ENCODE data around the gene EPC1.
"Not testable (repeated sequence)": the region's sequence is repeated elsewhere in the genome, so short reads cannot be mapped to it uniquely, and the experiment has no call there.

The EPC1 gene

GRCh38 chr10:32266979-32267378, 80.0 kb downstream of the EPC1 start:
- DNase-seq: no peak

DNA sequence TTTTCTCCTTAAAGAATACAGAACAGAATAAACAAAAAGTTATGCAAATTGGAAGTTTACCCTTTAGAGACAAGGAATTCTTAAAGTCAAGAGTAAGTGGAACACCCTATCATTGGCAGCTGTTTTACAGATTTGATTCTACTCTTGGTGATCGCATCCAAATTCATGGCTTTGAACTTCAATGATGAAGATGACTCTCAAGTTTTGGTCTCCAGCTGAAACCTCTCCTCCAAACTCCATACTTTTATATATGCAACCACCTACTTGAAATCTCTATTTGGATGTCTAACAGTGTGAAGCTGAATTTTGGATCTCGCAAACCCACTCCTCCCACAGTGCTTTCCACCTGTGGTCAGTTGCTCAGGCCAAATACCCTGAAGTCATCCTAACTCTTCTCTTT, 80.4 kb downstream of the EPC1 start:
- DNase-seq: no peak

GRCh38 chr10:32265756-32266155, 81.2 kb downstream of the EPC1 start:
- no peak for DNase-seq

DNA sequence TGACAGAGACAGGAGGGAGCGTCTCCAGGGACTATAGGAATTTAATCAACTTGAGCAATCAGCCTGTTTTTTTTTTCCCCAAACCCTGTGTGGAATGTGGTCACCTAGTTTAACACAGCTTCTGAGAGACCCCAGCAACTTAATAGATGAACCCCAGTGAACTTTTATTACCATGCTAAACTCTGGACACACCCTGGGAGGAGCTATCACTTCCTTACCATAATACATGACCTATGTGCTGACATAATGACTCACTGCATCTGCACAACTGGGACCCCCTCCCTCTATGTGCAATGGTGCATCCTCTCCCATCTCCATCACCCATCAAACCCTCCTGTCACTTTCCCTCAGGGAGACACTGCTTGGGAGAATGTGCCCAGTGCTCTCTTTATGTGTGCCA, 83.7 kb downstream of the EPC1 start:
- no peak for DNase-seq

DNA sequence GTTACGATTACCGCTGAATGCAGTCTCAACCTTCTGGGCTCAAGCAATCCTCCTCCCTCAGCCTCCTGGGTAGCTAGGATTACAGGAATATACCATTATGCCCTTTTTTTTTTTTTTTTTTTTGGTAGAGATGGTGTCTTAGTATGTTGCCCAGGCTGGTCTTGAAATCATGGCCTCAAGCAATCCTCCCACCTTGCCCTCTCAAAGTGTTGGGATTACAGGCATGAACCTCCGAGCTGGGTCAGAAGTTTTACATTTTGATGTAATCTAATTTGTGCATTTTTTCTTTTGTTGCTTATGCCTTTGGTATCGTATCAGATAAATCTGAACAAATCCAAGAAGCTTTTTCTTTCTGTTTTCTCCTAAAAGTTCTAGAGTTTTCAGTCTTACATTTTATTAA, 87.4 kb downstream of the EPC1 start:
- DNase-seq: no peak

DNA sequence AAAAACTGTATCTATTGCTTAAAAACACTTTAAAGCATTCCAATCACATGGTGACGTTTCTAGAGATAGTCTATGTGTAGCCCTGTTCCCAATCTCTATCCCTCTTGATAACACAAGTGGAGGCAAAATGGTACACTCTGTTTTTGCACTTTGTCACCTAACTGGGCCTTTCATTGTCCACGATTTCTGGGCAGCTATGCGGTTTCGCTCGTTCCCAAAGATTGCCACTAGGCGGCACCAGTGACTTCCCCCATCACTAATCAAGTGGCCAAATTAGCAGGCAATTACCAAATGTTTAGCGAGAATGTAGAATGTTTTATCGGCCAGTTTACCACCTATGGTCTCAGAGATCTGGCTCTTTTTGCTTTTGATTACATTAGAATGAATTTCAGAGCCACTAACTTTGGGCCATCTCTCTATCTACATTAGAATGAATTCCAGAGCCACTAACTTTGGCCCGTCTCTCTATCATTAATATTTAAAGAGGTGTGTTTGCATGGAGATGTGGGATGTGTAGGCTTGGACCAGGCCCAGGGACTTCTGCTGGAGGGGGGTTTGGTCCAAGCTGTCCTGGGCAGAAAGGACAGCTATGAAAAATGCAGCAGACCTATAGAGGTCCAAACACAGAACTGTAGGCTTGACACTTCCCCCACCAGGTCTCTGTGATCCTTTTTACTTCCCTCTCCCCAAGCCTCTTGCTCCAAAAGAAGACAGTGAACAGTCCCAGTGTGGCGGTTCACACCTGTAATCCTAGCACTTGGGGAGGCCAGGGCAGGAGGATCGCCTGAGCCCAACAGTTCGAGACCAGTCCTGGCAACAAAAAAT, 90.1 kb downstream of the EPC1 start:
- DNase-seq: no peak

GRCh38 chr10:32253821-32254220, 93.1 kb downstream of the EPC1 start:
- DNase-seq: no peak

DNA sequence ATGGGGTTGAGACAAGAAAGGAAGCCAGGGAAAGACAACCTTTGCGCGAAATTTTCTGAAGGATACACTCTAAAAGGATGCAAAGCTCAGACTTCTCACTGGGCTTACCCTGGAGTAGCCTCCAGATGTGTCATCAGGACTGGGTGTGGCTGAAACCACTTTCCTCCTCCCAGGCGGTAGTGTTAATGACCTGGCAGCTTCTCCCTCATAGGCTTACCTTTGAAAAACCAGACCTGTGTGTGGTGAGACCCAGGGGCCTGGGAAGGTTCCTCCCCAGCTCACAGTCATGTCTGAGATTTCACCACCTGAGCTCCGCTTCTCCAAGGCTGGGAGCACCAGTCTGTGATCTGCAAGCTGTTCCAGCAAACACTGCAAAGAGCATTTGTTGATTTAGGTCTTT, 93.7 kb downstream of the EPC1 start:
- no peak for DNase-seq

GRCh38 chr10:32250489-32250888, 96.5 kb downstream of the EPC1 start:
- not testable (repeated sequence) for DNase-seq

- DNase-seq: no peak
These were observed 100.3 kb downstream of the EPC1 start for GRCh38 chr10:32246685-32247084.

- no peak for DNase-seq
These were observed 101.2 kb downstream of the EPC1 start for GRCh38 chr10:32245760-32246159.

DNA sequence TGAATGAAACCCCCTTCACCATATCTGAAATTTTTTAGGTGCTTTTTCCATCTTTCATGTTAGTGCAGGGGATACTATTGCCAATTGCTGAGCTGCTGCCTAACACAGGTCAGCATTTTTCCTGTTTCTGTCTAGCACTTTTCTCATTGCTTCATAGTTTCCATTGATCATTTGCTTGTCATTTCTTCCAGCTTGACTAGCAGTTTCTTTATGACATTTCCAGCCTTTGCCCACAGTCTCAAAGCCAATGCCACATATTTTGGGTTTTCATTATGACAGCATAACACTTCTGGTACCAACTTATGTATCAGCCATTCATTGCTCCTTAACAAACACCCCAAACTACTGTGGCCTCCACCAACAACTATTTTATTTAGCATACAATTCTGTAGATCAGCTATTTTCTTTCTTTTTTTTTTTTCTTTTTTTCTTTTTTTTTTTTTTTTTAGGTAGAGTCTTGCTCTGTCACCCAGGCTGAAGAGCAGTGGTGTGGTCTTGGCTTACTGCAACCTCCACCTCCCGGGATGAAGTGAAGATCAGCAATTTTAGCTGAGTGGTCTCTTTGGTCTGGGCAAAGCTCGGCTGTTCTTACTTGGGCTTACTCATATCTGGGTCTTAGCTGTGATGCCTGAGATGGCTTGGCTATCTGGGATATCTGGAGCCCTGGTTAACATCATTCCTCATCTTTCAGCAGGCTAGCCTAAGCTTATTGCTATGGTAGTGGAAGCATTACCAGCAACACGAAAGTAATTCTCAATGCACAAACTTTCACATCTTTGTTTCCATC, 102.3 kb downstream of the EPC1 start:
- DNase-seq: no peak

GRCh38 chr10:32244011-32244410, 102.9 kb downstream of the EPC1 start:
- no peak for DNase-seq

- no peak for DNase-seq
These were observed 105.0 kb downstream of the EPC1 start for GRCh38 chr10:32241946-32242345.

DNA sequence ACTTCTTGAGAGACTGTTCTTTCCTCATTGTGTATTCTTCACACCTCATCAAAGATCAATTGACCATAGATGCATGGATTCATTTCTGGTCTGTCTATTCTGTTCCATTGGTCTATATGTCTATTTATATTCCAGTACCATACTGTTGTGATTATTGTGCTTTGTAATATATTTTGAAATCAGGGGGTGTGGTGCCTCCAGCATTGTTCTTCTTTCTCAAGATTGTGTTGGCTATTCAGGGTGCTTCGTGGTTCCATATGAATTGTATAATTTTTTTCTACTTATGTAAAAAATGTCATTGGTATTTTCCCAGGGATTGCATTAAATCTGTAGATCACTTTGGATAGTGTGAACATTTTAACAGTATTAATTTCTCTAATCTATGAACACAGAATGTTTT, 106.5 kb downstream of the EPC1 start:
- DNase-seq: no peak

GRCh38 chr10:32239769-32240168, 107.2 kb downstream of the EPC1 start:
- no peak for DNase-seq

- DNase-seq: no peak
These were observed 109.2 kb downstream of the EPC1 start for GRCh38 chr10:32237644-32238345.

- DNase-seq: no peak
These were observed 112.5 kb downstream of the EPC1 start for GRCh38 chr10:32234471-32234870.

DNA sequence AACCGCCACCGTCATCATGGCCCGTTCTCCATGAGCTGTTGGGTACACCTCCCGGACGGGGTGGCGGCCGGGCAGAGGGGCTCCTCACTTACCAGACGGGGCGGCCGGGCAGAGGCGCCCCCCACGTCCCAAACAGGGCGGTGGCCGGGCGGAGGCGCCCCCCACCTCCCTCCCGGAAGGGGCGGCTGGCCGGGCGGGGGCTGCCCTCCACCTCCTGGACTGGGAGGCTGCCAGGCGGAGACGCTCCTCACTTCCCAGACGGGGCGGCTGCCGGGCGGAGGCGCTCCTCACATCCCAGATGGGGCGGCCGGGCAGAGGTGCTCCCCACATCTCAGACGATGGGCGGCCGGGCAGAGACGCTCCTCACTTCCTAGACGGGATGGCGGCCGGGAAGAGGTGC, 113.6 kb downstream of the EPC1 start:
- DNase-seq: not testable (repeated sequence)

GRCh38 chr10:32232378-32232777, 114.6 kb downstream of the EPC1 start:
- DNase-seq: no peak

- not testable (repeated sequence) for DNase-seq
These were observed 117.2 kb downstream of the EPC1 start for GRCh38 chr10:32229788-32230187.

- no peak for DNase-seq
These were observed 117.8 kb downstream of the EPC1 start for GRCh38 chr10:32229170-32229569.

DNA sequence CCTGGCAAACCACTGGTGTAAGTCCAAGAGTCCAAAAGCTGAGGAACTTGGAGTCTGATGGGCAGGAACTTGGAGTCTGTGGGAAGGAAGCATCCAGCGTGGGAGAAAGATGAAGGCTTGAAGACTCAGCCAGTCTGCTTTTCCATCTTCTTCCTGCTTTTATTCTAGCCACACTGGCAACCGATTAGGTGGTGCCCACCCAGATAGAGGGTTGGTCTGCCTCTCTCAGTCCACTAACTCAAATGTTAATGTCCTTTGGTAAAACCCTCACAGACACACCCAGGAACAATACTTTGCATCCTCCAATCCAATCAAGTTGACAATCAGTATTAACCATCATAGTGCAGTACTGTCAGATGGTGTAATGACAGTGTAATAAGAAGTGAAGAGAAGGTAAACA, 119.2 kb downstream of the EPC1 start:
- DNase-seq: no peak

DNA sequence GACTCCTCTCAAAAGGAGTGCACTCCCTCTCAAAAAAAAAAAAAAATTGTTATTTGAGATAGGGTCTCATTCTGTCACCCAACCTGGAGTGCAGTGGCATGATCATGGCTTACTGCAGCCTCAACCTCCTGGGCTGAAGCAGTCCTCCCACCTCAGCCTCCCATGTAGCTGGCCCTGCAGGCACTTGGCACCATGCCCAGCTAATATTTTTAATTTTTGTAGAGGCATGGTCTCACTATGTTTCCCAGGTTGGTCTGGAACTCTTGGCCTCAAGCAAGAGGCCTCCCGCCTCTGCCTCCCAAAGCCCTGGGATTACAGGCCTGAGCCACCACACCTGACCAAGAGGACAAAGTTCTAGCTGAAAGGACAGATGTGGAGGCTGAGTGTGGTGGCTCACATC, 120.3 kb downstream of the EPC1 start:
- DNase-seq: no peak

All from NCI-H2029 treated with DMSO at 0.1 percent for 48 hours (cell line).